HepG2 (cell line): ENCODE data around the gene VWA7. TPM values are rescaled to one million over a fixed set of nuclear protein-coding genes. Genes with fewer than 3 reads are reported as not detected.

Source experiments
- ARNTL ChIP-seq: sonication (generic); formaldehyde crosslinking; IDR thresholded peaks from 2 replicates; pipeline ENCODE4 v1.4.0; 2020; ENCODE audit warnings: mild to moderate bottlenecking, missing genetic modification reagents
- GATAD1 ChIP-seq: IDR thresholded peaks from 2 replicates; pipeline ENCODE4 v1.6.1; 2016; ENCODE audit warnings: missing genetic modification reagents, missing compliant biosample characterization
- GZF1 ChIP-seq: sonication (generic); formaldehyde crosslinking; IDR thresholded peaks from 2 replicates; pipeline ENCODE4 v1.5.1; 2020; ENCODE audit warnings: mild to moderate bottlenecking, missing genetic modification reagents
- PCBP2 ChIP-seq: fragments of 200-400 bp; formaldehyde crosslinking; optimal IDR thresholded peaks from 2 replicates; pipeline ENCODE3; 2018; ENCODE audit warnings: low read length, low read depth; ENCODE audit not compliant: poor library complexity, severe bottlenecking
- PITX1 ChIP-seq: sonication (generic); formaldehyde crosslinking; IDR thresholded peaks from 2 replicates; pipeline ENCODE4 v1.5.1; 2020; ENCODE audit warnings: mild to moderate bottlenecking, missing genetic modification reagents
- POGZ ChIP-seq: sonication (generic); formaldehyde crosslinking; IDR thresholded peaks from 2 replicates; pipeline ENCODE4 v1.4.0; 2020; ENCODE audit warnings: mild to moderate bottlenecking, missing genetic modification reagents
- THYN1 ChIP-seq: sonication (generic); formaldehyde crosslinking; IDR thresholded peaks from 2 replicates; pipeline ENCODE4 v1.8.1; 2023; ENCODE audit warnings: low read depth, mild to moderate bottlenecking, moderate library complexity, missing genetic modification reagents, borderline replicate concordance
- ZBTB20 ChIP-seq: sonication (generic); formaldehyde crosslinking; IDR thresholded peaks from 2 replicates; pipeline ENCODE4 v1.8.1; 2023; ENCODE audit warnings: missing genetic modification reagents, low read depth, mild to moderate bottlenecking, borderline replicate concordance
- ZFAT ChIP-seq: sonication (generic); formaldehyde crosslinking; conservative IDR thresholded peaks from 2 replicates; pipeline ENCODE4 v1.8.1; 2023; ENCODE audit warnings: missing genetic modification reagents, inconsistent platforms
- ZNF251 ChIP-seq: sonication (generic); formaldehyde crosslinking; IDR thresholded peaks from 2 replicates; pipeline ENCODE4 v1.9.0; 2021; ENCODE audit warnings: mild to moderate bottlenecking, missing genetic modification reagents
- ZNF354B ChIP-seq: sonication (generic); formaldehyde crosslinking; IDR thresholded peaks from 2 replicates; pipeline ENCODE4 v1.8.0; 2022; ENCODE audit warnings: mild to moderate bottlenecking, missing genetic modification reagents
- ZNF558 ChIP-seq: sonication (generic); formaldehyde crosslinking; IDR thresholded peaks from 2 replicates; pipeline ENCODE4 v1.9.0; 2022; ENCODE audit warnings: mild to moderate bottlenecking, missing genetic modification reagents, borderline replicate concordance
- polyA plus RNA-seq, 8 experiments: library from polyadenylated mRNA; depleted of rRNA in 3 of 8; stranded (reverse) in 7 of 8; unstranded in 1 of 8; fragments of >200 nt; fragmentation: Illumina TruSeq in 4 of 8; extraction: Trizol in 4 of 8; gene quantifications; 2 replicates each; pipeline versions ENCODE4 v1.2.1 to v1.2.3, GENCODE V29; 2011 to 2016; ENCODE audit warnings: low read depth in 4 of 8, missing spikeins in 1 of 8, mixed read lengths in 1 of 8; ENCODE audit not compliant: insufficient read depth in 1 of 8
- total RNA-seq, 5 experiments: library from RNA; depleted of rRNA; stranded (reverse); fragments of >200 nt; fragmentation: Illumina TruSeq; extraction: Trizol; gene quantifications; 2 replicates each; pipeline ENCODE4 v1.2.3, GENCODE V29; 2016; ENCODE audit warnings: low read depth in 1 of 5
- TF ChIP-seq, protein P1 (sequence below): sonication (generic); formaldehyde crosslinking; IDR thresholded peaks from 2 replicates; pipeline ENCODE4 v1.5.1; 2020; ENCODE audit warnings: mild to moderate bottlenecking, missing genetic modification reagents, moderate library complexity
- TF ChIP-seq, protein P2 (sequence below): sonication (generic); formaldehyde crosslinking; IDR thresholded peaks from 2 replicates; pipeline ENCODE4 v1.4.0; 2020; ENCODE audit warnings: missing genetic modification reagents, borderline replicate concordance
- TF ChIP-seq, protein P3 (sequence below): sonication (generic); formaldehyde crosslinking; IDR thresholded peaks from 2 replicates; pipeline ENCODE4 v1.4.0; 2020; ENCODE audit warnings: missing genetic modification reagents, borderline replicate concordance

Gene VWA7
- total and polyA plus RNA-seq, 2 of the 13 experiments (the other 11 are each of a cell fraction or from before 2014, with no cell fraction given) = 0.86 to 3.3 TPM

DNA sequence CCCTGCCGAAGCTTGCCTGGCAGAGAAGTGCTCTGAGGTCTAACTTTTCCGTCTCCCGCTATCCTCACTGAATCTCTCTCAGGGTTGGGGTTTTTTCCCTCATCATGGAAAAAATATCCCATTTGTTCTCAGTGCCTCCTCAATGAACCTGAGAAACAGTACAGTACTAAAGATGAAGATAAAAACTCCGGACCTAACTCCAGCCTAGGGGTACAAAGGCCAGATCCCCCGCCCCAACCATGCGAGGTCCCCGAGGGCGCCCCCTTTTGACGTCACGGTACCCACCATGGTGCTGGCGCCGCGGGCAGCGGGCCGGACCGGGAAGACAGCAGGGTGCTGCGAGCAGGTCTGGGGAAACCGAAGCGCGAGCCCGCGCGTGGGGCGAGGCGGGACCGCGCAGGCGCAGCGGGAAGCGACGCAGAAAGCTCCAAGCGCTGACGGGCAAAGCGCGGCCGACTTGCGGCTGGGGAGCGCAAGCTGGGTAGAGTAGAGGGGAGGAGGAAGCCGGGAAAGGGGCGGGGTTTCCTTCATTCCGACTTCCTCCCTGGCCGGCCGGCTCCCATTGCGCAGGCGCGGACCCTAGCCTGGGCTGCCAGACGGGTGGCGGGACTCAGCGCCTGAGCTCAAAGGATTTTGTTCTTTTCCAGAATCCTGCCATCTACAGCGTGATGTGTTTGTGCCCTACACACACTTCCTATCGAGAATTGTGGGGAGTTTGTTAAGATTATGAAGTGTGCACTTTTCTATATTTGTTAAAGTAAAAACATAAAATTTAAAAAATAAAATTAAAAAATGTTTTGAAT, 29.5 kb upstream of the VWA7 start, which contains the start of gene LSM2 (continued):
- TF ChIP-seq, protein P1, sequence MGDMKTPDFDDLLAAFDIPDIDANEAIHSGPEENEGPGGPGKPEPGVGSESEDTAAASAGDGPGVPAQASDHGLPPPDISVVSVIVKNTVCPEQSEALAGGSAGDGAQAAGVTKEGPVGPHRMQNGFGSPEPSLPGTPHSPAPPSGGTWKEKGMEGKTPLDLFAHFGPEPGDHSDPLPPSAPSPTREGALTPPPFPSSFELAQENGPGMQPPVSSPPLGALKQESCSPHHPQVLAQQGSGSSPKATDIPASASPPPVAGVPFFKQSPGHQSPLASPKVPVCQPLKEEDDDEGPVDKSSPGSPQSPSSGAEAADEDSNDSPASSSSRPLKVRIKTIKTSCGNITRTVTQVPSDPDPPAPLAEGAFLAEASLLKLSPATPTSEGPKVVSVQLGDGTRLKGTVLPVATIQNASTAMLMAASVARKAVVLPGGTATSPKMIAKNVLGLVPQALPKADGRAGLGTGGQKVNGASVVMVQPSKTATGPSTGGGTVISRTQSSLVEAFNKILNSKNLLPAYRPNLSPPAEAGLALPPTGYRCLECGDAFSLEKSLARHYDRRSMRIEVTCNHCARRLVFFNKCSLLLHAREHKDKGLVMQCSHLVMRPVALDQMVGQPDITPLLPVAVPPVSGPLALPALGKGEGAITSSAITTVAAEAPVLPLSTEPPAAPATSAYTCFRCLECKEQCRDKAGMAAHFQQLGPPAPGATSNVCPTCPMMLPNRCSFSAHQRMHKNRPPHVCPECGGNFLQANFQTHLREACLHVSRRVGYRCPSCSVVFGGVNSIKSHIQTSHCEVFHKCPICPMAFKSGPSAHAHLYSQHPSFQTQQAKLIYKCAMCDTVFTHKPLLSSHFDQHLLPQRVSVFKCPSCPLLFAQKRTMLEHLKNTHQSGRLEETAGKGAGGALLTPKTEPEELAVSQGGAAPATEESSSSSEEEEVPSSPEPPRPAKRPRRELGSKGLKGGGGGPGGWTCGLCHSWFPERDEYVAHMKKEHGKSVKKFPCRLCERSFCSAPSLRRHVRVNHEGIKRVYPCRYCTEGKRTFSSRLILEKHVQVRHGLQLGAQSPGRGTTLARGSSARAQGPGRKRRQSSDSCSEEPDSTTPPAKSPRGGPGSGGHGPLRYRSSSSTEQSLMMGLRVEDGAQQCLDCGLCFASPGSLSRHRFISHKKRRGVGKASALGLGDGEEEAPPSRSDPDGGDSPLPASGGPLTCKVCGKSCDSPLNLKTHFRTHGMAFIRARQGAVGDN (CRISPR knock-in tag) = peak; percentile 98
- TF ChIP-seq ARNTL (peak; percentile 69; the same call in 1 of the 2 replicates), ZNF354B (CRISPR knock-in tag) (peak; percentile 91; the same call in 1 of the 2 replicates), PITX1 (CRISPR knock-in tag) (peak; percentile 82), THYN1 (CRISPR knock-in tag) (peak; percentile 57; the same call in 1 of the 2 replicates), ZNF558 (CRISPR knock-in tag) (no peak), GATAD1 (CRISPR knock-in tag) (peak; percentile 97), GZF1 (peak; percentile 82), ZNF251 (CRISPR knock-in tag) (no peak), PCBP2 (no peak), POGZ (peak; percentile 93), ZFAT (no peak), ZBTB20 (CRISPR knock-in tag) (peak; percentile 87)
- TF ChIP-seq, protein P2, sequence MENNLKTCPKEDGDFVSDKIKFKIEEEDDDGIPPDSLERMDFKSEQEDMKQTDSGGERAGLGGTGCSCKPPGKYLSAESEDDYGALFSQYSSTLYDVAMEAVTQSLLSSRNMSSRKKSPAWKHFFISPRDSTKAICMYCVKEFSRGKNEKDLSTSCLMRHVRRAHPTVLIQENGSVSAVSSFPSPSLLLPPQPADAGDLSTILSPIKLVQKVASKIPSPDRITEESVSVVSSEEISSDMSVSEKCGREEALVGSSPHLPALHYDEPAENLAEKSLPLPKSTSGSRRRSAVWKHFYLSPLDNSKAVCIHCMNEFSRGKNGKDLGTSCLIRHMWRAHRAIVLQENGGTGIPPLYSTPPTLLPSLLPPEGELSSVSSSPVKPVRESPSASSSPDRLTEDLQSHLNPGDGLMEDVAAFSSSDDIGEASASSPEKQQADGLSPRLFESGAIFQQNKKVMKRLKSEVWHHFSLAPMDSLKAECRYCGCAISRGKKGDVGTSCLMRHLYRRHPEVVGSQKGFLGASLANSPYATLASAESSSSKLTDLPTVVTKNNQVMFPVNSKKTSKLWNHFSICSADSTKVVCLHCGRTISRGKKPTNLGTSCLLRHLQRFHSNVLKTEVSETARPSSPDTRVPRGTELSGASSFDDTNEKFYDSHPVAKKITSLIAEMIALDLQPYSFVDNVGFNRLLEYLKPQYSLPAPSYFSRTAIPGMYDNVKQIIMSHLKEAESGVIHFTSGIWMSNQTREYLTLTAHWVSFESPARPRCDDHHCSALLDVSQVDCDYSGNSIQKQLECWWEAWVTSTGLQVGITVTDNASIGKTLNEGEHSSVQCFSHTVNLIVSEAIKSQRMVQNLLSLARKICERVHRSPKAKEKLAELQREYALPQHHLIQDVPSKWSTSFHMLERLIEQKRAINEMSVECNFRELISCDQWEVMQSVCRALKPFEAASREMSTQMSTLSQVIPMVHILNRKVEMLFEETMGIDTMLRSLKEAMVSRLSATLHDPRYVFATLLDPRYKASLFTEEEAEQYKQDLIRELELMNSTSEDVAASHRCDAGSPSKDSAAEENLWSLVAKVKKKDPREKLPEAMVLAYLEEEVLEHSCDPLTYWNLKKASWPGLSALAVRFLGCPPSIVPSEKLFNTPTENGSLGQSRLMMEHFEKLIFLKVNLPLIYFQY (CRISPR knock-in tag) = peak; percentile 99
- TF ChIP-seq, protein P3, sequence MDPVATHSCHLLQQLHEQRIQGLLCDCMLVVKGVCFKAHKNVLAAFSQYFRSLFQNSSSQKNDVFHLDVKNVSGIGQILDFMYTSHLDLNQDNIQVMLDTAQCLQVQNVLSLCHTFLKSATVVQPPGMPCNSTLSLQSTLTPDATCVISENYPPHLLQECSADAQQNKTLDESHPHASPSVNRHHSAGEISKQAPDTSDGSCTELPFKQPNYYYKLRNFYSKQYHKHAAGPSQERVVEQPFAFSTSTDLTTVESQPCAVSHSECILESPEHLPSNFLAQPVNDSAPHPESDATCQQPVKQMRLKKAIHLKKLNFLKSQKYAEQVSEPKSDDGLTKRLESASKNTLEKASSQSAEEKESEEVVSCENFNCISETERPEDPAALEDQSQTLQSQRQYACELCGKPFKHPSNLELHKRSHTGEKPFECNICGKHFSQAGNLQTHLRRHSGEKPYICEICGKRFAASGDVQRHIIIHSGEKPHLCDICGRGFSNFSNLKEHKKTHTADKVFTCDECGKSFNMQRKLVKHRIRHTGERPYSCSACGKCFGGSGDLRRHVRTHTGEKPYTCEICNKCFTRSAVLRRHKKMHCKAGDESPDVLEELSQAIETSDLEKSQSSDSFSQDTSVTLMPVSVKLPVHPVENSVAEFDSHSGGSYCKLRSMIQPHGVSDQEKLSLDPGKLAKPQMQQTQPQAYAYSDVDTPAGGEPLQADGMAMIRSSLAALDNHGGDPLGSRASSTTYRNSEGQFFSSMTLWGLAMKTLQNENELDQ (CRISPR knock-in tag) = 0 out of 2 replicates have a peak, but pooled peaks have one; percentile 58
